ENCODE measurements around the gene TNN. TPM values are rescaled to one million over a fixed set of nuclear protein-coding genes. Genes with fewer than 3 reads are reported as not detected.
"Not testable (repeated sequence)": the region's sequence is repeated elsewhere in the genome, so short reads cannot be mapped to it uniquely, and the experiment has no call there.

TNN gene
- total RNA-seq, 4 donors from 2014 or later = 5.9 TPM; not detected in 3

GRCh38 chr1:175095069-175095468 is 27.4 kb downstream of the TNN start:
- Histone ChIP-seq H3K27ac (no peak overlapping the region), H3K4me3 (no peak overlapping the region), H3K27me3 (no peaks in the 10 kb centered on the region), H3K4me1 (no peaks in the 10 kb centered on the region), H3K36me3 (no peaks in the 10 kb centered on the region), H3K9me3 (no peaks in the 10 kb centered on the region)
- no peak for DNase-seq
- TF ChIP-seq, protein P1, sequence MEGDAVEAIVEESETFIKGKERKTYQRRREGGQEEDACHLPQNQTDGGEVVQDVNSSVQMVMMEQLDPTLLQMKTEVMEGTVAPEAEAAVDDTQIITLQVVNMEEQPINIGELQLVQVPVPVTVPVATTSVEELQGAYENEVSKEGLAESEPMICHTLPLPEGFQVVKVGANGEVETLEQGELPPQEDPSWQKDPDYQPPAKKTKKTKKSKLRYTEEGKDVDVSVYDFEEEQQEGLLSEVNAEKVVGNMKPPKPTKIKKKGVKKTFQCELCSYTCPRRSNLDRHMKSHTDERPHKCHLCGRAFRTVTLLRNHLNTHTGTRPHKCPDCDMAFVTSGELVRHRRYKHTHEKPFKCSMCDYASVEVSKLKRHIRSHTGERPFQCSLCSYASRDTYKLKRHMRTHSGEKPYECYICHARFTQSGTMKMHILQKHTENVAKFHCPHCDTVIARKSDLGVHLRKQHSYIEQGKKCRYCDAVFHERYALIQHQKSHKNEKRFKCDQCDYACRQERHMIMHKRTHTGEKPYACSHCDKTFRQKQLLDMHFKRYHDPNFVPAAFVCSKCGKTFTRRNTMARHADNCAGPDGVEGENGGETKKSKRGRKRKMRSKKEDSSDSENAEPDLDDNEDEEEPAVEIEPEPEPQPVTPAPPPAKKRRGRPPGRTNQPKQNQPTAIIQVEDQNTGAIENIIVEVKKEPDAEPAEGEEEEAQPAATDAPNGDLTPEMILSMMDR (IDR thresholded peaks at IDR 0.05) = no peak
- TF ChIP-seq POLR2A (IDR thresholded peaks at IDR 0.05) = no peak
- intact Hi-C loops (cut with DNase I; ENCODE audit: low total_unique reads) = no loop called here

DNA sequence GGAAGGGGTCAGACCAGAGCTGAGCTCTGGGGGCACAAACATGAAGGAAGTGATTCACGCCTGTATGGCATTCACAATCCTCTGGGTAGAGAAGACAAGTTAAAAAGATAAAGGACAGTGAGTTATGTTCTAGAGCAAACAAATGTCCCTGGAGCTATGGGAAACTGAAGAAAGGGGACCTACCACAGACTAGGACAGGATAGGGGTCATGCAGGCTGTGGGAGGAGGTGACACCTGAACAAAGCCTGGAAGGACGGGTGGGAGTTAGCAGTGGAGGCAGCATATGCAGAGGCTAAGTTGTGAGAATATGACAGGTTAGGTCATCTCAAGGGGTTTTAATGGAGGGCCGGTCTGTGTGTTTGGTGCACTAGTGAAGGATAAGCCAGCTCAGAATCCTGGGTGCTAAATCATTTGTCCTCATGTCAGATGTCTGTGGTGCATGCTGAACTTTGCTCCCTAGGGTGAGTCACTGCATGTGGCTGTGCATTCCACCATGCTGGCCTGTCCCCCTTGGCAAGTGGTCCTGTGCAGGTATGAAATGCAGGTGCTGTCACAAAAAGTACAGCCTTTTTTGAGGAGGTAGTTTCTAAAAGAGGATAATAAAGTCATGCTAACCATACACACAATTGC is 28.5 kb downstream of the TNN start:
- Histone ChIP-seq H3K4me1 (no peaks in the 10 kb centered on the region), H3K4me3 (no peak overlapping the region), H3K27me3 (no peaks in the 10 kb centered on the region), H3K27ac (no peak overlapping the region), H3K9me3 (no peaks in the 10 kb centered on the region), H3K36me3 (no peaks in the 10 kb centered on the region)
- no peak for DNase-seq
- TF ChIP-seq, protein P1 (IDR thresholded peaks at IDR 0.05) = no peak
- TF ChIP-seq POLR2A (IDR thresholded peaks at IDR 0.05) = no peak
- intact Hi-C loops (cut with DNase I; ENCODE audit: low total_unique reads) = no loop called here

DNA sequence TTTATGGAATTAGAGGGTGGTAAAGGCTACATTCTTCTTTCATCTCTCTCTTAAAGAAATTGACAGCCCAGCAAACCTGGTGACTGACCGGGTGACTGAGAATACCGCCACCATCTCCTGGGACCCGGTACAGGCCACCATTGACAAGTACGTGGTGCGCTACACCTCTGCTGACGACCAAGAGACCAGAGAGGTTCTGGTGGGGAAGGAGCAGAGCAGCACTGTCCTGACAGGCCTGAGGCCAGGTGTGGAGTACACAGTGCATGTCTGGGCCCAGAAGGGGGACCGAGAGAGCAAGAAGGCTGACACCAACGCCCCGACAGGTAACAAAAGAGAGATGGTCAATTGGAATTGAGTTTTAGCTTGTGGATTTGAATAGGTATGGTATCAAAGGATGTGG is 29.7 kb downstream of the TNN start:
- no peak for DNase-seq
- Histone ChIP-seq H3K4me3 (no peak overlapping the region), H3K9me3 (no peaks in the 10 kb centered on the region), H3K4me1 (no peaks in the 10 kb centered on the region), H3K27me3 (no peaks in the 10 kb centered on the region), H3K27ac (no peak overlapping the region), H3K36me3 (no peaks in the 10 kb centered on the region)
- TF ChIP-seq, protein P1 (IDR thresholded peaks at IDR 0.05) = no peak
- no peak for TF ChIP-seq POLR2A (IDR thresholded peaks at IDR 0.05)
- intact Hi-C loops (cut with DNase I; ENCODE audit: low total_unique reads) = no loop called here

- no peak overlapping the region for H3K4me3 ChIP-seq
- no peak for DNase-seq
- intact Hi-C loops (cut with DNase I; ENCODE audit: low total_unique reads) = no loop called here
- H3K4me1 ChIP-seq = no peaks in the 10 kb centered on the region
- TF ChIP-seq, protein P1 (IDR thresholded peaks at IDR 0.05) = no peak
- no peak for TF ChIP-seq POLR2A (IDR thresholded peaks at IDR 0.05)
- no peaks in the 10 kb centered on the region for H3K36me3 ChIP-seq
- no peak overlapping the region for H3K27ac ChIP-seq
- H3K27me3 ChIP-seq = no peaks in the 10 kb centered on the region
- no peaks in the 10 kb centered on the region for H3K9me3 ChIP-seq
Measured at GRCh38 chr1:175099916-175100315, 32.3 kb downstream of the TNN start.

DNA sequence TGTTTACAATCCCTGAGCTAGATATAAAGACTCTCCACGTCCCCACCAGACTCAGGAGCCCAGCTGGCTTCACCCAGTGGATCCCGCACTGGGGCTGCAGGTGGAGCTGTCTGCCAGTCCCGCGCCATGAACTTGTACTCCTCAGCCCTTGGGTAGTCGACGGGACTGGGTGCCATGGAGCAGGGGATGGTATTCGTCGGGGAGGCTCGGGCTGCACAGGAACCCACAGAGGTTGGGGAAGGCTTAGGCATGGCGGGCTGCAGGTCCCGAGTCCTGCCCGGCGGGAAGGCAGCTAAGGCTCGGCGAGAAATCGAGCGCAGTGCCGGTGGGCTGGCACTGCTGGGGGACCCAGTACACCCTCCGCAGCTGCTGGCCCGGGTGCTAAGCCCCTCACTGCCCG is 34.5 kb downstream of the TNN start:
- H3K27me3 ChIP-seq; H3K9me3 ChIP-seq; H3K4me3 ChIP-seq; DNase-seq; H3K4me1 ChIP-seq; H3K36me3 ChIP-seq; intact Hi-C loops (cut with DNase I; ENCODE audit: low total_unique reads); H3K27ac ChIP-seq: not testable (repeated sequence)

DNA sequence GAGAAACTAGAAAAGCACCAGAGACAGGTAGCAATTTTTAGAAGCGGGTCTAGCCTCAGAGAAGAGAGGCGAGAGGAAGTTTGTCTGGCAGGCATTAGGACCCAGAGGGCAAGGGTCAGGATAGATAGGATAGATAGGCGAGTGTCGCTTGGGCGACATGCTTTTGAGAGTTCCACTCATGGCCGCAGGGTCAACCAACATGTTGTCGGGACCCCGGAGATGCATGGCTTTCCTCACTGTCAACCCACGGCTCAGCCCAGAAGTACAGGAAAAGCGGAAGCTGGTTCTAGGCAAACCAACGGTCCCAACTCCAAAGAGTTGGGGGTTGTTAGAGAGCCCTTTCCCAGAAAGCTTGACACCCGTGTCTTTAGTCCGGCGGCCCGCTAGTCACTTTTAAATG is 38.9 kb downstream of the TNN start:
- H3K36me3 ChIP-seq; H3K9me3 ChIP-seq; H3K4me3 ChIP-seq; DNase-seq; H3K27ac ChIP-seq; H3K4me1 ChIP-seq; intact Hi-C loops (cut with DNase I; ENCODE audit: low total_unique reads); H3K27me3 ChIP-seq: not testable (repeated sequence)

DNA sequence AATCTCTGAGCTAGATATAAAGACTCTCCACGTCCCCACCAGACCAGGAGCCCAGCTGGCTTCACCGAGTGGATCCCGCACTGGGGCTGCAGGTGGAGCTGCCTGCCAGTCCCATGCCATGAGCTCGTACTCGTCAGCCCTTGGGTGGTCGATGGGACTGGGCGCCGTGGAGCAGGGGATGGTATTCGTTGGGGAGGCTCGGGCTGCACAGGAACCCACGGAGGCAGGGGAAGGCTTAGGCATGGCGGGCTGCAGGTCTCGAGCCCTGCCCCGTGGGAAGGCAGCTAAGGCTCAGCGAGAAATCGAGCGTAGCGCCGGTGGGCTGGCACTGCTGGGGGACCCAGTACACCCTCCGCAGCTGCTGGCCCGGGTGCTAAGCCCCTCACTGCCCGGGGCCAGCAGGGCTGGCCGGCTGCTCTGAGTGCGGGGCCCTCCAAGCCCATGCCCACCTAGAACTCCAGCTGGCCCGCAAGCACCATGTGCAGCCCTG is 40.7 kb downstream of the TNN start:
- DNase-seq; H3K36me3 ChIP-seq; H3K27ac ChIP-seq; H3K9me3 ChIP-seq; H3K27me3 ChIP-seq; H3K4me3 ChIP-seq; intact Hi-C loops (cut with DNase I; ENCODE audit: low total_unique reads); H3K4me1 ChIP-seq: not testable (repeated sequence)
